HEK293 (cell line): ENCODE results near the gene TTC4.

ENCODE experiments used
- CTCF ChIA-PET: fragments of 350-600 bp; formaldehyde crosslinking; extraction: SDS; loops from one replicate; lab custom pipeline; 2021; ENCODE audit warnings: antibody characterized with exemption; lab: Yijun Ruan, JAX
- POLR2A ChIA-PET: fragments of 300-600 bp; formaldehyde crosslinking; extraction: SDS; loops from one replicate; lab custom pipeline; 2020; ENCODE audit warnings: antibody characterized with exemption, inconsistent platforms; lab: Yijun Ruan, JAX
- H3K27ac ChIP-seq: fragments of 200-500 bp; sonication (Bioruptor generic); 2 replicates; pipeline ENCODE4 v1.5.1; 2014; ENCODE audit warnings: low read depth, low read length, control low read depth, inconsistent platforms; ENCODE audit errors: extremely low read depth
- H3K36me3 ChIP-seq, 2 experiments: fragments of 200-500 bp in 1 of 2; sonication (Bioruptor generic) in 1 of 2; 1 replicate in 1 of 2; 2 replicates in 1 of 2; pipeline ENCODE4 v1.5.1; 2014 to 2017; ENCODE audit warnings: inconsistent platforms in 2 of 2, low read length in 2 of 2; ENCODE audit not compliant: control insufficient read depth in 2 of 2, insufficient read depth in 1 of 2
- H3K4me1 ChIP-seq: fragments of 200-500 bp; sonication (Bioruptor generic); 2 replicates; pipeline ENCODE4 v1.5.1; 2014; ENCODE audit warnings: mild to moderate bottlenecking, low read length, inconsistent platforms; ENCODE audit not compliant: control insufficient read depth, insufficient read depth
- H3K4me3 ChIP-seq: 2 replicates; pipeline ENCODE4 v1.5.1; 2011; ENCODE audit warnings: low read depth, mild to moderate bottlenecking, control low read depth, low read length, moderate library complexity
- H3K9me3 ChIP-seq: fragments of 200-500 bp; sonication (Bioruptor generic); 2 replicates; pipeline ENCODE4 v1.5.1; 2014; ENCODE audit warnings: low read depth, low read length, inconsistent platforms; ENCODE audit not compliant: control insufficient read depth, insufficient read depth
- KLF17 ChIP-seq: fragments of 450-650 bp; formaldehyde crosslinking; IDR thresholded peaks from 2 replicates; pipeline ENCODE4 v1.5.1; 2016; ENCODE audit warnings: missing biosample characterization, missing genetic modification characterization
- PATZ1 ChIP-seq: fragments of 450-650 bp; formaldehyde crosslinking; IDR thresholded peaks from 2 replicates; pipeline ENCODE4 v1.5.1; 2016; ENCODE audit warnings: missing biosample characterization, missing genetic modification characterization
- PRDM4 ChIP-seq: fragments of 450-650 bp; formaldehyde crosslinking; IDR thresholded peaks from 2 replicates; pipeline ENCODE4 v1.5.1; 2017; ENCODE audit warnings: missing biosample characterization, missing genetic modification characterization
- REST ChIP-seq: fragments of 450-650 bp; formaldehyde crosslinking; IDR thresholded peaks from 2 replicates; pipeline ENCODE4 v1.5.1; 2016; ENCODE audit warnings: missing biosample characterization, missing genetic modification characterization
- SP2 ChIP-seq: fragments of 450-650 bp; formaldehyde crosslinking; IDR thresholded peaks from 2 replicates; pipeline ENCODE4 v1.5.1; 2016; ENCODE audit warnings: missing biosample characterization, missing genetic modification characterization
- YY1 ChIP-seq: fragments of 450-650 bp; formaldehyde crosslinking; IDR thresholded peaks from 2 replicates; pipeline ENCODE4 v1.5.1; 2018; ENCODE audit warnings: missing biosample characterization, missing genetic modification characterization
- ZBTB48 ChIP-seq: fragments of 450-650 bp; formaldehyde crosslinking; IDR thresholded peaks from 2 replicates; pipeline ENCODE4 v1.5.1; 2016; ENCODE audit warnings: missing biosample characterization, missing genetic modification characterization
- ZFHX2 ChIP-seq: fragments of 450-650 bp; formaldehyde crosslinking; conservative IDR thresholded peaks from 2 replicates; pipeline ENCODE4 v1.5.1; 2016; ENCODE audit warnings: missing biosample characterization, missing genetic modification characterization
- ZNF184 ChIP-seq: fragments of 450-650 bp; IDR thresholded peaks from 2 replicates; pipeline ENCODE4 v1.5.1; 2018; ENCODE audit warnings: missing biosample characterization, mild to moderate bottlenecking, missing genetic modification characterization
- ZNF211 ChIP-seq: fragments of 450-650 bp; formaldehyde crosslinking; IDR thresholded peaks from 2 replicates; pipeline ENCODE4 v1.5.1; 2016; ENCODE audit warnings: low read depth, missing biosample characterization, missing genetic modification characterization
- ZNF302 ChIP-seq: fragments of 450-650 bp; formaldehyde crosslinking; IDR thresholded peaks from 2 replicates; pipeline ENCODE4 v1.5.1; 2016; ENCODE audit warnings: missing biosample characterization, missing genetic modification characterization, low read depth
- ZNF514 ChIP-seq: fragments of 450-650 bp; formaldehyde crosslinking; IDR thresholded peaks from 2 replicates; pipeline ENCODE4 v1.5.1; 2016; ENCODE audit warnings: missing biosample characterization, missing genetic modification characterization
- ZNF521 ChIP-seq: fragments of 450-650 bp; formaldehyde crosslinking; IDR thresholded peaks from 2 replicates; pipeline ENCODE4 v1.5.1; 2017; ENCODE audit warnings: missing biosample characterization, mild to moderate bottlenecking, missing genetic modification characterization
- ZNF600 ChIP-seq: fragments of 450-650 bp; formaldehyde crosslinking; IDR thresholded peaks from 2 replicates; pipeline ENCODE4 v1.5.1; 2016; ENCODE audit warnings: missing biosample characterization, missing genetic modification characterization
- ZNF654 ChIP-seq: fragments of 450-650 bp; formaldehyde crosslinking; IDR thresholded peaks from 2 replicates; pipeline ENCODE4 v1.5.1; 2016; ENCODE audit warnings: low read depth, missing biosample characterization, missing genetic modification characterization
- ZNF837 ChIP-seq: fragments of 450-650 bp; formaldehyde crosslinking; IDR thresholded peaks from 2 replicates; pipeline ENCODE4 v1.5.1; 2016; ENCODE audit warnings: missing biosample characterization, missing genetic modification characterization
- ZSCAN23 ChIP-seq: fragments of 450-650 bp; formaldehyde crosslinking; IDR thresholded peaks from 2 replicates; pipeline ENCODE4 v1.5.1; 2016; ENCODE audit warnings: missing biosample characterization, missing genetic modification characterization
- TF ChIP-seq, protein P1 (sequence below): fragments of 450-650 bp; formaldehyde crosslinking; IDR thresholded peaks from 2 replicates; pipeline ENCODE4 v1.5.1; 2016; ENCODE audit warnings: missing biosample characterization, missing genetic modification characterization, borderline replicate concordance
- TF ChIP-seq, protein P2 (sequence below): fragments of 450-650 bp; formaldehyde crosslinking; IDR thresholded peaks from 2 replicates; pipeline ENCODE4; 2016; ENCODE audit warnings: missing biosample characterization, missing genetic modification characterization

TTC4 gene

DNA sequence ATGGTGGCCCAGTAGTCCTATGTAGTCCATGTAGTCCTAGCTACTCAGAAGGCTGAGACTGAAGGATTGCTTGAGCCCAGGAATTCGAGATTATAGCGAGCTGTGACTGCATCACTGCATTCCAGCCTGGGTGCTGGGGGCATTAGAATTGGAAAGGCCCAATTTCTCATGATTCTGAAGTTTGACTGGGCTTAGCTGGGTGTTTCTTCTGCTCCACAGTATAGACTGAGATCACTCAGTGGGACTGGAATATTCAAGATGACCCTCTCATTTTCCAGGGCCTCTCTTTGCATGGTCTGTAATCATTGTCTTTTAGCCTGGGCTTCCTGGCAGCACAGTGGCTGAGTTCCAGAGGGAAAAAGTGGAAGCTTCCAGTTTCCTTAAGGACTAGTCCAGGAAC, 47.9 kb upstream of the TTC4 start (continued):
- TF ChIP-seq, protein P1, sequence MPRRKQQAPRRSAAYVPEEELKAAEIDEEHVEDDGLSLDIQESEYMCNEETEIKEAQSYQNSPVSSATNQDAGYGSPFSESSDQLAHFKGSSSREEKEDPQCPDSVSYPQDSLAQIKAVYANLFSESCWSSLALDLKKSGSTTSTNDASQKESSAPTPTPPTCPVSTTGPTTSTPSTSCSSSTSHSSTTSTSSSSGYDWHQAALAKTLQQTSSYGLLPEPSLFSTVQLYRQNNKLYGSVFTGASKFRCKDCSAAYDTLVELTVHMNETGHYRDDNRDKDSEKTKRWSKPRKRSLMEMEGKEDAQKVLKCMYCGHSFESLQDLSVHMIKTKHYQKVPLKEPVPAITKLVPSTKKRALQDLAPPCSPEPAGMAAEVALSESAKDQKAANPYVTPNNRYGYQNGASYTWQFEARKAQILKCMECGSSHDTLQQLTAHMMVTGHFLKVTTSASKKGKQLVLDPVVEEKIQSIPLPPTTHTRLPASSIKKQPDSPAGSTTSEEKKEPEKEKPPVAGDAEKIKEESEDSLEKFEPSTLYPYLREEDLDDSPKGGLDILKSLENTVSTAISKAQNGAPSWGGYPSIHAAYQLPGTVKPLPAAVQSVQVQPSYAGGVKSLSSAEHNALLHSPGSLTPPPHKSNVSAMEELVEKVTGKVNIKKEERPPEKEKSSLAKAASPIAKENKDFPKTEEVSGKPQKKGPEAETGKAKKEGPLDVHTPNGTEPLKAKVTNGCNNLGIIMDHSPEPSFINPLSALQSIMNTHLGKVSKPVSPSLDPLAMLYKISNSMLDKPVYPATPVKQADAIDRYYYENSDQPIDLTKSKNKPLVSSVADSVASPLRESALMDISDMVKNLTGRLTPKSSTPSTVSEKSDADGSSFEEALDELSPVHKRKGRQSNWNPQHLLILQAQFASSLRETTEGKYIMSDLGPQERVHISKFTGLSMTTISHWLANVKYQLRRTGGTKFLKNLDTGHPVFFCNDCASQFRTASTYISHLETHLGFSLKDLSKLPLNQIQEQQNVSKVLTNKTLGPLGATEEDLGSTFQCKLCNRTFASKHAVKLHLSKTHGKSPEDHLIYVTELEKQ (tag by site-specific recombination), result no peak
- TF ChIP-seq REST, result no peak
- TF ChIP-seq ZBTB48 (tag by site-specific recombination), result no peak
- TF ChIP-seq, protein P2, sequence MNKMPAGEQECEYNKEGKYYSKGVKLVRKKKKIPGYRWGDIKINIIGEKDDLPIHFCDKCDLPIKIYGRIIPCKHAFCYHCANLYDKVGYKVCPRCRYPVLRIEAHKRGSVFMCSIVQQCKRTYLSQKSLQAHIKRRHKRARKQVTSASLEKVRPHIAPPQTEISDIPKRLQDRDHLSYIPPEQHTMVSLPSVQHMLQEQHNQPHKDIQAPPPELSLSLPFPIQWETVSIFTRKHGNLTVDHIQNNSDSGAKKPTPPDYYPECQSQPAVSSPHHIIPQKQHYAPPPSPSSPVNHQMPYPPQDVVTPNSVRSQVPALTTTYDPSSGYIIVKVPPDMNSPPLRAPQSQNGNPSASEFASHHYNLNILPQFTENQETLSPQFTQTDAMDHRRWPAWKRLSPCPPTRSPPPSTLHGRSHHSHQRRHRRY (tag by site-specific recombination), result no peak
- no peak for TF ChIP-seq PRDM4 (tag by site-specific recombination)
- TF ChIP-seq ZNF211 (tag by site-specific recombination), result no peak
- TF ChIP-seq ZNF514, result no peak
- TF ChIP-seq PATZ1 (tag by site-specific recombination), result no peak
- TF ChIP-seq ZNF184, result no peak
- TF ChIP-seq ZNF302 (tag by site-specific recombination), result no peak
- no peak for TF ChIP-seq ZNF654 (tag by site-specific recombination)

DNA sequence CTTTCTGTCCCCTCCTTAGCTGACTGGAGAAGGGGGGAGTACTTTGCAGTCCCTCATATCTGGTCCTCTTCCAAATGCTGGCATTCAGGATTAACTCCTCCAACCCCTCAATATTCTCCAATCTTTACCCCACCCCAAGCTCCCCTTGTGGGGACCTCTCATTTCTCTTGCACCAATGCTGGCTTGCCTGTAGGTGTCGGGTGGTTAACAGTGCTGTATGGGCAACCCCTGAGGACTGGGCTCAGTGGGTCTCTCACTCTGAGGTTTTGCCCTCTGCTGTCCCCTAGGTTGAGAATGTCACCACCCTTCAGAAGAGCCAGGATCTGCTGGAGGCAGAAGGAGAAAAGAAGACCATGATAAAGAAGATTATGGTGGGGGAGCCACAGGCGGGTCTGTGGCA, 47.1 kb upstream of the TTC4 start:
- Histone ChIP-seq H3K9me3 (no peaks in the 10 kb centered on the region), H3K36me3 (no peaks in the 10 kb centered on the region), H3K4me1 (no peaks in the 10 kb centered on the region), H3K27ac (no peak overlapping the region), H3K4me3 (no peak overlapping the region)
- POLR2A ChIA-PET, result no interaction called here
- CTCF ChIA-PET, result interaction anchor here (0.7 kb wide), 1 partner anchor 117 kb away, joined by 6 read pairs; no protein-coding TSS in a partner anchor
- TF ChIP-seq ZNF521 (tag by site-specific recombination), result no peak
- TF ChIP-seq ZSCAN23 (tag by site-specific recombination), result no peak
- no peak for TF ChIP-seq ZNF654 (tag by site-specific recombination)
- TF ChIP-seq ZNF837 (tag by site-specific recombination), result no peak
- no peak for TF ChIP-seq SP2 (tag by site-specific recombination)
- no peak for TF ChIP-seq ZFHX2 (tag by site-specific recombination)
- TF ChIP-seq ZNF600 (tag by site-specific recombination), result no peak
- no peak for TF ChIP-seq YY1 (tag by site-specific recombination)
- TF ChIP-seq KLF17 (tag by site-specific recombination), result no peak
